GM23248 (cell line): ENCODE data around the gene ITGA1.

Experiments
- EZH2 ChIP-seq: fragments of 200-600 bp; sonication (generic); IDR thresholded peaks from 2 replicates; pipeline ENCODE4 v1.6.1; 2018; ENCODE audit warnings: antibody characterized with exemption, mild to moderate bottlenecking; ENCODE audit not compliant: insufficient read depth, poor library complexity, severe bottlenecking
- EZH2phosphoT487 ChIP-seq: fragments of 200-600 bp; sonication (generic); IDR thresholded peaks from 2 replicates; pipeline ENCODE4 v1.6.1; 2018; ENCODE audit warnings: antibody characterized with exemption, moderate library complexity, mild to moderate bottlenecking, low read depth; ENCODE audit not compliant: insufficient read depth

GRCh38 chr5:52990528-52990925 is 202.8 kb downstream of the ITGA1 start:
- TF ChIP-seq EZH2phosphoT487 (no peak), EZH2 (no peak)
